Vagina (tissue), 2 donors: ENCODE measurements around the gene ADORA2A. TPM values are rescaled to one million over a fixed set of nuclear protein-coding genes. Genes with fewer than 3 reads are reported as not detected.
"Not testable (repeated sequence)": the region's sequence is repeated elsewhere in the genome, so short reads cannot be mapped to it uniquely, and the experiment has no call there.

Experiments used
- DNase-seq, 2 donors: peaks; one replicate each; pipeline ENCODE4 v3.0.0-alpha.2; 2017; ENCODE audit errors: extremely low spot score in 2 of 2
- H3K27ac ChIP-seq: fragments of 200-600 bp; sonication (generic); one replicate; pipeline ENCODE4 v1.5.1; 2019
- H3K27me3 ChIP-seq: fragments of 200-600 bp; sonication (generic); one replicate; pipeline ENCODE4 v1.5.1; 2019
- H3K36me3 ChIP-seq, 2 donors: fragments of 200-600 bp; sonication (generic); one replicate each; pipeline ENCODE4 v1.5.1; 2017 to 2019
- H3K4me1 ChIP-seq: fragments of 200-600 bp; sonication (generic); one replicate; pipeline ENCODE4 v1.5.1; 2019
- H3K4me3 ChIP-seq, 2 donors: fragments of 200-600 bp; sonication (generic); 1 replicate in 1 of 2; 2 replicates in 1 of 2; pipeline ENCODE4 v1.5.1; 2016 to 2019
- H3K9me3 ChIP-seq: fragments of 200-600 bp; sonication (generic); one replicate; pipeline ENCODE4 v1.5.1; 2019
- POLR2A ChIP-seq, 2 donors: fragments of 450-650 bp; IDR thresholded peaks; one replicate each; pipeline ENCODE4 v1.6.1; 2017; ENCODE audit warnings: antibody characterized with exemption in 2 of 2, mild to moderate bottlenecking in 2 of 2, moderate library complexity in 2 of 2
- POLR2AphosphoS5 ChIP-seq, 2 donors: sonication (generic); formaldehyde crosslinking; IDR thresholded peaks; one replicate each; pipeline ENCODE4 v1.9.0; 2017; ENCODE audit warnings: antibody characterized with exemption in 2 of 2, mild to moderate bottlenecking in 2 of 2, low read depth in 1 of 2; ENCODE audit not compliant: insufficient read depth in 1 of 2
- intact Hi-C: fragments of 100-400 bp; cut with DNase I; formaldehyde crosslinking; loops from one replicate; pipeline ENCODE4 v1.15.1; 2023
- total RNA-seq: library from RNA; depleted of rRNA; stranded (reverse); fragments of >200 nt; gene quantifications from one replicate; pipeline ENCODE4 v1.2.3, GENCODE V29; 2016
- TF ChIP-seq, protein P1 (sequence below), 3 experiments: fragments of 450-650 bp in 2 of 3; fragments of 200-600 bp in 1 of 3; sonication (generic) in 1 of 3; IDR thresholded peaks; one replicate each; pipeline ENCODE4 v1.5.1; 2017 to 2019; ENCODE audit warnings: antibody characterized with exemption in 3 of 3, mild to moderate bottlenecking in 2 of 3, moderate library complexity in 2 of 3

ADORA2A gene
- total RNA-seq, 1 donor from 2014 or later: 5.2 TPM

DNA sequence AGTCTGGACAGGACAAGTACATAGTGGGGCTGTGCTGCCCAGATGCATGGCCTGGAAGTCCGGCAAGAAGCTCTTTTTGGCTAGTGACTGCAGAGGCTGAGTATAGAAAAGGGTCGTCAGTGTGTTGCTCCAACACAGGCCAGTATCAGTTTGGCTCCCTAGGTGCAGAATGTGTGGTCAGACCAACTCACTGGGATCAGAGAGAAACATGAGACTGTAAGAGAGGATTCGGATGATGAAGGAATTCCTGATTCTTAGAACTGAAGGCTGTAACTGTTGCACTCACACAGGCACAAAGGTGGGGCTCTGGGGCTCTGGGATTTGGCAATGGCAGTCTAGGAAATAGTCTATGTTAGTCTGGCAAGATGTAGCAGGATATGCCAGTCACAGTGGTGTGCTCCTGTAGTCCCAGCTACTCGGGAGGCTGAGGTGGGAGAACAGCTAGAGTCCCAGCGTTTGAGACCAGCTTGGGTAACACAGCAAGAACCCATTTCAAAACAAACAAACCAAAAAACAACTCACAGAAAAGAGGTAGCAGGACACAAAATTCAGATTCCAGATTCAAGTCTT, 56.7 kb downstream of the ADORA2A start:
- no peak for DNase-seq
- intact Hi-C loops: no loop called here
- H3K9me3 ChIP-seq: no peaks in the 10 kb centered on the region
- no peaks in the 10 kb centered on the region for H3K27me3 ChIP-seq
- H3K4me1 ChIP-seq: peaks cover 8% of the 10 kb centered on the region
- TF ChIP-seq POLR2A (IDR thresholded peaks at IDR 0.05) (no peak), POLR2AphosphoS5 (IDR thresholded peaks at IDR 0.05; ENCODE audit: insufficient read depth in 1 of 2, low read depth in 1 of 2) (no peak)
- TF ChIP-seq, protein P1, sequence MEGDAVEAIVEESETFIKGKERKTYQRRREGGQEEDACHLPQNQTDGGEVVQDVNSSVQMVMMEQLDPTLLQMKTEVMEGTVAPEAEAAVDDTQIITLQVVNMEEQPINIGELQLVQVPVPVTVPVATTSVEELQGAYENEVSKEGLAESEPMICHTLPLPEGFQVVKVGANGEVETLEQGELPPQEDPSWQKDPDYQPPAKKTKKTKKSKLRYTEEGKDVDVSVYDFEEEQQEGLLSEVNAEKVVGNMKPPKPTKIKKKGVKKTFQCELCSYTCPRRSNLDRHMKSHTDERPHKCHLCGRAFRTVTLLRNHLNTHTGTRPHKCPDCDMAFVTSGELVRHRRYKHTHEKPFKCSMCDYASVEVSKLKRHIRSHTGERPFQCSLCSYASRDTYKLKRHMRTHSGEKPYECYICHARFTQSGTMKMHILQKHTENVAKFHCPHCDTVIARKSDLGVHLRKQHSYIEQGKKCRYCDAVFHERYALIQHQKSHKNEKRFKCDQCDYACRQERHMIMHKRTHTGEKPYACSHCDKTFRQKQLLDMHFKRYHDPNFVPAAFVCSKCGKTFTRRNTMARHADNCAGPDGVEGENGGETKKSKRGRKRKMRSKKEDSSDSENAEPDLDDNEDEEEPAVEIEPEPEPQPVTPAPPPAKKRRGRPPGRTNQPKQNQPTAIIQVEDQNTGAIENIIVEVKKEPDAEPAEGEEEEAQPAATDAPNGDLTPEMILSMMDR (IDR thresholded peaks at IDR 0.05): no peak
- H3K4me3 ChIP-seq: no peak overlapping the region
- H3K36me3 ChIP-seq: no peaks in the 10 kb centered on the region
- H3K27ac ChIP-seq: no peak overlapping the region

DNA sequence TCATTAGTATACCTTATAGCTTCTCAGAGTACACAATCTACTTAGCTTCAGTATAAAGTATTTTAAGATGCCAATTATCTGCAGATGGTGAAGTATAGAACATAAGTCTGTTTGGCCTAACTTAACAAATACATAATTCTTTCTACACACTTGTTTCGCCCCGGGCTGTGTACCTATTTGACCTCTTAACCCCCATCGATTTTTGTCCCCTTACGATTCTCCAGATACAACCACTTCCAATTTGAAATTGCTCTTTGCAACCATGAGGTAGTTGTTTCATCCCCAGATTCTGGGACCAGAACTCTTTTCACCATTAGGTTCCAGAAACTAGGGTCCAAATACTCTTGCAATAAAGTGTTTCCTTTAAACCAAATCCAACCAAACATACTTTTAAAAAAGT, 57.8 kb downstream of the ADORA2A start:
- H3K36me3 ChIP-seq: no peaks in the 10 kb centered on the region
- intact Hi-C loops: no loop called here
- no peaks in the 10 kb centered on the region for H3K9me3 ChIP-seq
- TF ChIP-seq POLR2AphosphoS5 (IDR thresholded peaks at IDR 0.05; ENCODE audit: insufficient read depth in 1 of 2, low read depth in 1 of 2) (no peak), POLR2A (IDR thresholded peaks at IDR 0.05) (no peak)
- TF ChIP-seq, protein P1 (IDR thresholded peaks at IDR 0.05): no peak
- no peak overlapping the region for H3K27ac ChIP-seq
- peaks cover 8% of the 10 kb centered on the region for H3K4me1 ChIP-seq
- DNase-seq: no peak
- H3K4me3 ChIP-seq: no peak overlapping the region
- no peaks in the 10 kb centered on the region for H3K27me3 ChIP-seq

DNA sequence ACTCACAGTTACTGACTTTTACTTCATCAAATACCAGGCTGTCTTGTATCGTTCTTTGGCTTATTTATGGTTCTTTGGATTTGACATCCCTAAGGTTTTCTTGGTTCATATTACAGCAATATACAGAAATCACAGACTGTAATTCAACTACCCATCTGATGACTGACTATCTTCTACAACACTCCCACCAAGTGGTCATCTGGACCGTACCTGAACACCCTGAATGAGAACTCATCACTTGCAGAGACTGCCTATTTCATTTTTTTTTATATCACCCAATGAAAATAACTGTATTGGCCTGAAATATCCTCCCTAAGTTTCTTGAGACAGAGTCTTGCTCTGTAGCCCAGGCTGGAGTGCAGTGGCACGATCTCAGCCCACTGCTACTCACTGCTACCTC, 58.2 kb downstream of the ADORA2A start:
- Histone ChIP-seq H3K4me1 (peaks cover 8% of the 10 kb centered on the region), H3K4me3 (no peak overlapping the region), H3K9me3 (no peaks in the 10 kb centered on the region), H3K36me3 (no peaks in the 10 kb centered on the region), H3K27ac (no peak overlapping the region), H3K27me3 (no peaks in the 10 kb centered on the region)
- TF ChIP-seq, protein P1 (IDR thresholded peaks at IDR 0.05): no peak
- TF ChIP-seq POLR2A (IDR thresholded peaks at IDR 0.05): no peak
- TF ChIP-seq POLR2AphosphoS5 (IDR thresholded peaks at IDR 0.05; ENCODE audit: insufficient read depth in 1 of 2, low read depth in 1 of 2): no peak
- no peak for DNase-seq
- intact Hi-C loops: no loop called here

DNA sequence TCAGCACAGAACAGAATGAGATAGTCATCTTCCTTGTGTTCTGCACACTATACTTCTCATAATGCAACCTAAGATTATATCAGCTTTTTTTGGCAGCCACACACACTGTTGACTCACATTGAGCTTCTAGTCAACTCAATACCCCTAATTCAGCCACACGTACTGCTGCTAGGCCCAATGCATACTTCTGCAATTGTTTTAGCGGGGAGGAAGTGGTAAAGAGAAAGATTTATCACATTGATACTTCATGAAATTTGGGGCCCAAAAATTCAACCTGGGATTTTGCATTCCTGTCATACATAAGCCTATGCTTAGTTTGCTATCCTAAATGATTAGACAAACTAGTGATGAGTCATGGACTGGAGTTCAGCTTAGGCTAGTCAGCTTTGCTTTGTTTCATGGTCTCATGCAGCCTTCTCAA, 59.1 kb downstream of the ADORA2A start:
- Histone ChIP-seq H3K4me3 (no peak overlapping the region), H3K27ac (no peak overlapping the region), H3K4me1 (peaks cover 8% of the 10 kb centered on the region), H3K36me3 (no peaks in the 10 kb centered on the region), H3K9me3 (no peaks in the 10 kb centered on the region), H3K27me3 (no peaks in the 10 kb centered on the region)
- TF ChIP-seq POLR2A (IDR thresholded peaks at IDR 0.05): no peak
- TF ChIP-seq POLR2AphosphoS5 (IDR thresholded peaks at IDR 0.05; ENCODE audit: insufficient read depth in 1 of 2, low read depth in 1 of 2): no peak
- TF ChIP-seq, protein P1 (IDR thresholded peaks at IDR 0.05): no peak
- intact Hi-C loops: no loop called here
- DNase-seq: no peak

DNA sequence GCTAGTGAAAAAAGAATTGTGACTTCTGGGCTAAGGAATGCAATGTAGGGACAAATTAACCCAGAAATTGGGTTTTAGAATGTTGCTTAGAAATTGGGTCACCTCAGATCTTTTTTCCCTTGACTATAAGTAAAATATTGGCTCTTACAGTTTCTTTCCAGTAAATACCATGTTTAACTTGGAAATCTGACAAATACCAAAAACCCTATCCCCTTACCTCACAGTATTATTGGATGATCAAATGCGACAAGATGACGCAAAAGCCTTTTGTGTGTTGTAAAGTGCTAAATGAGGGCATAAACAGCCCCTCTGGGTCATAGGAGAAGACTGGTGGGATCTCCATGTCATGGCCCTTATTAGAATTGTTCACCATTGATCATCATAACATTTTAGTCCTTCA, 61.6 kb downstream of the ADORA2A start:
- no peak for TF ChIP-seq POLR2AphosphoS5 (IDR thresholded peaks at IDR 0.05; ENCODE audit: insufficient read depth in 1 of 2, low read depth in 1 of 2)
- TF ChIP-seq, protein P1 (IDR thresholded peaks at IDR 0.05): no peak
- no peak for TF ChIP-seq POLR2A (IDR thresholded peaks at IDR 0.05)
- intact Hi-C loops: no loop called here
- H3K27me3 ChIP-seq: no peaks in the 10 kb centered on the region
- no peak for DNase-seq
- no peak overlapping the region for H3K4me3 ChIP-seq
- H3K4me1 ChIP-seq: no peaks in the 10 kb centered on the region
- H3K36me3 ChIP-seq: no peaks in the 10 kb centered on the region
- H3K9me3 ChIP-seq: no peaks in the 10 kb centered on the region
- H3K27ac ChIP-seq: no peak overlapping the region

DNA sequence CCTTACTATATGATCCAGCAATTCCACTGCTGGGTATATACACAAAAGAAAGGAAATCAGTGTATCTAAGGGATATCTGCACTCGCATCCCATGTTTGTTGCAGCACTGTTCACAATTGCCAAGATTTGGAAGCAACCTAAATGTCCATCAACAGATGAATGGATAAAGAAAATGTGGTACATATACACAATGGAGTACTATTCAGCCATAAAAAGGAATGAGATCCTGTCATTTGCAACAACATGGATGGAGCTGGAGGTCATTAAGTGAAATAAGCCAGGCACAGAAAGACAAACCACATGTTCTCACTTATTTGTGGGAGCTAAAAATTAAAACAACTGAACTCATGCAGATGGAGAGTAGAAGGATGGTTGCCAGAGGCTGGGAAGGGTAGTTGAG, 62.0 kb downstream of the ADORA2A start:
- H3K9me3 ChIP-seq, intact Hi-C loops, H3K27ac ChIP-seq: not testable (repeated sequence)

More for the DNA sequence above, 62.0 kb downstream of the ADORA2A start:
- H3K4me3 ChIP-seq, H3K36me3 ChIP-seq, H3K4me1 ChIP-seq, H3K27me3 ChIP-seq, DNase-seq: not testable (repeated sequence)
